HepG2 (cell line): ENCODE measurements around the gene SGIP1. TPM values are rescaled to one million over a fixed set of nuclear protein-coding genes. Genes with fewer than 3 reads are reported as not detected.

ENCODE experiments used
- ATAC-seq: fragments of 200-7000 bp; cut with Tn5 transposase; 3 replicates; pipeline ENCODE4 v1.9.1; 2020; ENCODE audit warnings: mild to moderate bottlenecking, moderate library complexity
- BruUV-seq: library from RNA; stranded (reverse); fragments of 400-500 nt; replicated peaks from 2 replicates; lab custom pipeline; 2021; lab: Mats Ljungman, UMichigan
- CTCF ChIA-PET: fragments of 300-600 bp; formaldehyde crosslinking; extraction: SDS; loops from one replicate; lab custom pipeline; 2021; ENCODE audit warnings: low total read pairs, inconsistent platforms, low intra/inter-chr PET ratio; lab: Yijun Ruan, JAX
- POLR2A ChIA-PET: fragments of 350-600 bp; sonication (Branson Sonifier 250); formaldehyde crosslinking; loops from one replicate; lab custom pipeline; 2020; ENCODE audit warnings: antibody characterized with exemption, inconsistent platforms; lab: Yijun Ruan, JAX
- DNase-seq: peaks from one replicate; pipeline ENCODE4 v3.0.0-alpha.2; 2015; ENCODE audit warnings: low spot score
- FAIRE-seq: peaks from 3 replicates; lab custom pipeline; 2011; peaks lifted over from hg19 to GRCh38; lab: Jason Lieb, UNC
- H2AFZ ChIP-seq: one replicate; pipeline ENCODE4 v1.6.1; 2011; ENCODE audit warnings: low read length, inconsistent platforms
- H3K27ac ChIP-seq: fragments of 300-600 bp; 3 replicates; pipeline ENCODE4 v1.8.0; 2011; ENCODE audit warnings: mixed run types, mild to moderate bottlenecking, mixed read lengths, low read length, inconsistent platforms; ENCODE audit not compliant: insufficient read depth; ENCODE audit errors: extremely low read length
- H3K27me3 ChIP-seq, 2 experiments: fragments of 200-600 bp in 1 of 2; 2 replicates in 1 of 2; 3 replicates in 1 of 2; pipeline versions ENCODE4 v1.6.0 to v1.8.0; 2011; ENCODE audit warnings: low read length in 2 of 2, mild to moderate bottlenecking in 2 of 2, moderate library complexity in 2 of 2, inconsistent platforms in 1 of 2; ENCODE audit not compliant: insufficient read depth in 2 of 2, control insufficient read depth in 1 of 2
- H3K36me3 ChIP-seq, 2 experiments: fragments of 200-600 bp in 1 of 2; replicated peaks in 1 of 2; 2 replicates in 1 of 2; 3 replicates in 1 of 2; pipeline versions ENCODE4 v1.5.1 to v1.8.0; 2011; ENCODE audit warnings: low read length in 2 of 2, inconsistent platforms in 1 of 2; ENCODE audit not compliant: insufficient read depth in 2 of 2, control insufficient read depth in 1 of 2
- H3K4me1 ChIP-seq: 2 replicates; pipeline ENCODE4 v1.5.1; 2012; ENCODE audit warnings: low read length, inconsistent platforms; ENCODE audit not compliant: insufficient read depth
- H3K4me2 ChIP-seq: 2 replicates; pipeline ENCODE4 v1.6.0; 2011; ENCODE audit warnings: low read depth, low read length, inconsistent platforms
- H3K4me3 ChIP-seq, 3 experiments: fragments of 200-600 bp in 1 of 3; sonication (generic), shearing (Covaris generic) in 1 of 3; replicated peaks in 1 of 3; 2 replicates each; pipeline ENCODE4 v1.5.1; 2011 to 2016; ENCODE audit warnings: low read length in 3 of 3, inconsistent platforms in 2 of 3, low read depth in 2 of 3, mild to moderate bottlenecking in 2 of 3, control low read depth in 1 of 3, mixed read lengths in 1 of 3; ENCODE audit not compliant: insufficient read depth in 1 of 3
- H3K79me2 ChIP-seq: one replicate; pipeline ENCODE4 v1.6.1; 2011; ENCODE audit warnings: low read length, inconsistent platforms; ENCODE audit not compliant: insufficient read depth
- H3K9ac ChIP-seq: 2 replicates; pipeline ENCODE4 v1.6.0; 2011; ENCODE audit warnings: mild to moderate bottlenecking, low read depth, low read length, inconsistent platforms; ENCODE audit not compliant: insufficient read depth
- H3K9me3 ChIP-seq: 2 replicates; pipeline ENCODE4 v1.5.1; 2012; ENCODE audit warnings: mild to moderate bottlenecking, low read length
- H4K20me1 ChIP-seq: 2 replicates; pipeline ENCODE4 v1.6.0; 2011; ENCODE audit warnings: inconsistent platforms, mild to moderate bottlenecking, low read length, moderate library complexity; ENCODE audit not compliant: insufficient read depth
- AFF4 ChIP-seq: sonication (generic); formaldehyde crosslinking; IDR thresholded peaks from 2 replicates; pipeline ENCODE4 v1.4.0; 2020; ENCODE audit warnings: missing genetic modification reagents
- ETV6 ChIP-seq: sonication (generic); formaldehyde crosslinking; conservative IDR thresholded peaks from 2 replicates; pipeline ENCODE4 v1.4.0; 2020; ENCODE audit warnings: missing genetic modification reagents
- MAF1 ChIP-seq: sonication (generic); formaldehyde crosslinking; IDR thresholded peaks from 2 replicates; pipeline ENCODE4 v1.5.0; 2020; ENCODE audit warnings: missing genetic modification reagents, borderline replicate concordance
- SAFB2 ChIP-seq: sonication (generic); formaldehyde crosslinking; IDR thresholded peaks from 2 replicates; pipeline ENCODE4 v1.5.1; 2020; ENCODE audit warnings: missing genetic modification reagents, low read depth, mild to moderate bottlenecking, borderline replicate concordance
- SMC3 ChIP-seq: IDR thresholded peaks from 2 replicates; pipeline ENCODE4 v1.6.1; 2011; ENCODE audit warnings: low read length, improper control_type of control experiment
- SP4 ChIP-seq: sonication (generic); formaldehyde crosslinking; IDR thresholded peaks from 2 replicates; pipeline ENCODE4 v1.8.1; 2023; ENCODE audit warnings: mild to moderate bottlenecking, missing genetic modification reagents
- YY1 ChIP-seq: IDR thresholded peaks from 2 replicates; pipeline ENCODE4 v1.6.1; 2011; ENCODE audit warnings: low read length, low read depth, moderate library complexity, mild to moderate bottlenecking; ENCODE audit not compliant: insufficient read depth, insufficient replicate concordance
- ZNF101 ChIP-seq: sonication (generic); formaldehyde crosslinking; IDR thresholded peaks from 2 replicates; pipeline ENCODE4 v1.4.0; 2020; ENCODE audit warnings: mild to moderate bottlenecking, low read depth, missing genetic modification reagents, borderline replicate concordance
- ZNF333 ChIP-seq: sonication (generic); formaldehyde crosslinking; IDR thresholded peaks from 2 replicates; pipeline ENCODE4 v1.4.0; 2020; ENCODE audit warnings: mild to moderate bottlenecking, missing genetic modification reagents, borderline replicate concordance
- ZNF746 ChIP-seq: sonication (generic); formaldehyde crosslinking; IDR thresholded peaks from 2 replicates; pipeline ENCODE4 v1.8.0; 2022; ENCODE audit warnings: mild to moderate bottlenecking, missing genetic modification reagents
- ZSCAN25 ChIP-seq: sonication (generic); formaldehyde crosslinking; IDR thresholded peaks from 2 replicates; pipeline ENCODE4 v1.8.0; 2022; ENCODE audit warnings: mild to moderate bottlenecking, missing genetic modification reagents
- WGBS: methylation state at CpG from one replicate; pipeline ENCODE4 v1.1.6; 2017; ENCODE audit warnings: low lambda C conversion rate; 5-methylcytosine and 5-hydroxymethylcytosine counted together
- in situ Hi-C: cut with HindIII; loops from 2 replicates; pipeline ENCODE4 v1.10.0; 2017; ENCODE audit warnings: low pct_unique_long_range_greater_than_20kb; ENCODE audit not compliant: extremely low pct_ligation_motif_present
- intact Hi-C: fragments of 100-400 bp; cut with micrococcal nuclease; formaldehyde crosslinking; loops from one replicate; pipeline ENCODE4 v1.10.0; 2022; ENCODE audit not compliant: unreplicated experiment
- polyA plus RNA-seq, 8 experiments: library from polyadenylated mRNA; depleted of rRNA in 3 of 8; stranded (reverse) in 7 of 8; unstranded in 1 of 8; fragments of >200 nt; fragmentation: Illumina TruSeq in 4 of 8; extraction: Trizol in 4 of 8; gene quantifications; 2 replicates each; pipeline versions ENCODE4 v1.2.1 to v1.2.3, GENCODE V29; 2011 to 2016; ENCODE audit warnings: low read depth in 4 of 8, missing spikeins in 1 of 8, mixed read lengths in 1 of 8; ENCODE audit not compliant: insufficient read depth in 1 of 8
- total RNA-seq, 5 experiments: library from RNA; depleted of rRNA; stranded (reverse); fragments of >200 nt; fragmentation: Illumina TruSeq; extraction: Trizol; gene quantifications; 2 replicates each; pipeline ENCODE4 v1.2.3, GENCODE V29; 2016; ENCODE audit warnings: low read depth in 1 of 5

The SGIP1 gene
- total and polyA plus RNA-seq, 2 of the 13 experiments (the other 11 are each of a cell fraction or from before 2014, with no cell fraction given) = not detected

GRCh38 chr1:66777831-66778230 is 243.9 kb downstream of the SGIP1 start (continued):
- TF ChIP-seq AFF4 (CRISPR knock-in tag) = no peak
- no peak for TF ChIP-seq ZNF746
- no peak for TF ChIP-seq ETV6 (CRISPR knock-in tag)
- no peak for TF ChIP-seq ZNF101 (CRISPR knock-in tag)
- no peak for TF ChIP-seq ZNF333
- TF ChIP-seq MAF1 (CRISPR knock-in tag) = no peak
- TF ChIP-seq YY1 = no peak
- TF ChIP-seq ZSCAN25 (CRISPR knock-in tag) = no peak
- TF ChIP-seq SAFB2 (CRISPR knock-in tag) = no peak
- TF ChIP-seq SP4 (CRISPR knock-in tag) = no peak

- Histone ChIP-seq H4K20me1 (no peaks in the 10 kb centered on the region), H3K79me2 (no peaks in the 10 kb centered on the region), H3K27ac (no peak overlapping the region), H3K27me3 (no peaks in the 10 kb centered on the region), H2AFZ (no peak overlapping the region), H3K36me3 (no peaks in the 10 kb centered on the region), H3K9ac (no peak overlapping the region), H3K9me3 (no peaks in the 10 kb centered on the region), H3K4me1 (no peaks in the 10 kb centered on the region), H3K4me2 (no peak overlapping the region), H3K4me3 (no peak overlapping the region)
- ATAC-seq (no peak), DNase-seq (no peak), FAIRE-seq (no peak)
- ChIA-PET CTCF (no interaction called here), POLR2A (no interaction called here)
- 35% methylated on average over 4 of the region's 4 CpGs for WGBS
- TF ChIP-seq SMC3 = no peak
- intact Hi-C loops (no loop called here), in situ Hi-C loops (no loop called here)
- no TSS peak for BruUV-seq
Observed at GRCh38 chr1:66778266-66778665, 244.3 kb downstream of the SGIP1 start.
